GM21447 (cell line): Measurements from ENCODE around the gene GM2A.
"Not testable (repeated sequence)": the region's sequence is repeated elsewhere in the genome, so short reads cannot be mapped to it uniquely, and the experiment has no call there.

ENCODE experiments used
- ATAC-seq: cut with Tn5 transposase; IDR thresholded peaks from one replicate; pipeline ENCODE4 v1.9.1; 2021; ENCODE audit not compliant: unreplicated experiment

The GM2A gene

DNA sequence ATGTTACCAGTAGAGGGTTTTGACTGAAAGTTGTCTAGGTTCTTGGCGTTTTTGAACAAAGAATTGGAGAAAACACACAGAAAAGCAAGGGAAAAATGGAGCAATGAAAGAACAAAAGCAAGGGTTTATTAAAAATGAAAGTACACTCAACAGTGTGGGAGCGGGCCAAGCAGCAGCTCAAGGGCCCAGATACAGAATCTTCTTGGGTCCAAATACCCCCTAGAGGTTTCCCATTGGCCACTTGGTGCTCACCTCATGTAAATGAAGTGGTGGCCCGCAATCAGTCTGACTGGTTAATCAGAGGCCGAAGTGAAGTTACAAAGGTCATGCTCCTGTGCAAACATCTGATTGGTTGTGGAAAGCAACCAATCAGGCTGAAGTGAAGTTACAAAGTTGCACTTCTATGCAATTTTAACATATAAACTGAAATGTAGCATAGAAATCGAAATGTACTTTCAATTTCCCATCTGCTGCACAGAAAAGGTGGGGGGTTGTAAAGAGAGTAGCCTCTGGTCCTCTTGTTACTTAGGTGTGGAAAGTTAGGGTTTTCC lies 1.9 kb upstream of the GM2A start:
- no peak for ATAC-seq

DNA sequence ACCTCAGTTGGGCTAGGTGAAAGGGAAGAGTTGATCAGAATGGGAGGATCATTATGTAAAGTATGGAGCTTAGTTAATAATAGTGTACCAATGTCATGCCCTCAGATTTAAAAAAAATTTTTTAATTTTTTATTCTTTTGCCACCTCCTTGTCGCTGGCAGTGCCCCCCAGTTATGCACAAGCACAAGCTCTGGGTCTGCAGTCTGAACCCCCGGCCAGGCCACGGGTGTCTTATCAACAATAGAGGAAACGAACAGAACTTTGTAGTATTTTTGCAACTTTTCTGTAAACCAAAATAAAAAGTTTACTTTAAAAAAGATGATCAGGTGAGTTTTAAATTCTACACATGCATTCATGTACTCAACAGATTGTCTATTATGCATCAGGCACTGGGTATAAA lies 1.4 kb upstream of the GM2A start:
- no peak for ATAC-seq

DNA sequence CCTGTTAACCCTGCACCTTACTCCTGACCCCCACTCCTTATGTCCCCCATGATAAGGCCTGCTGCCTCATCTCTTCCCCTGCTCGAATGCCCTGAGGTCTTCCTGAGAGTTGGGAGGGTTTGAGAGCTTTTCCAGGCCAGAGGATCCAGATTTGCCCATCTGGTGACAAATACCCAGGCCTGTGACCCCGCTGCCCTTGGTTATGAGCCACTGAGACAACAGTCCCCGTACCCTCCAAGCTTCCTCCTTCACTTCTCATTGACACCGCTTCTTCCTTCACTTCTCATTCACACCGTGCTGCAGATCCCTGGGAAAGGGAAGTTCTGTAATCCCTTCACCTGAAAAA lies 593 bp downstream of the GM2A start:
- no peak for ATAC-seq

DNA sequence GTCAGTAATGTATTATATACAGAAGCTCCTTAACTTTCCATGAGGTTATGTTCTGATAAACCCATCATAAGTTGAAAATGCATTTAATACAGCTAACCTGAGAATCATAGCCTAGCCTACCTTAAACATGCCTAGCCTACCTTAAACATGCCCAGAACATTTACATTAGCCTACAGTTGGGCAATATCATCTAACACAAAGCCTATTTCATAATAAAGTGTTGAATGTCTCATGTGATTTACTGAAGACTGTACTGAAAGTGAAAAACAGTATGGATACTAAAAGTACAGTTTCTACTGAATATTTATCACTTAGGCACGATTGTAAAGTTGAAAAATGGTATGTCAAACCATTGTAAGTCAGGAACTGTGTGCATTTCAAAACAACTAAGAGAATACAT lies 1.6 kb downstream of the GM2A start:
- no peak for ATAC-seq

DNA sequence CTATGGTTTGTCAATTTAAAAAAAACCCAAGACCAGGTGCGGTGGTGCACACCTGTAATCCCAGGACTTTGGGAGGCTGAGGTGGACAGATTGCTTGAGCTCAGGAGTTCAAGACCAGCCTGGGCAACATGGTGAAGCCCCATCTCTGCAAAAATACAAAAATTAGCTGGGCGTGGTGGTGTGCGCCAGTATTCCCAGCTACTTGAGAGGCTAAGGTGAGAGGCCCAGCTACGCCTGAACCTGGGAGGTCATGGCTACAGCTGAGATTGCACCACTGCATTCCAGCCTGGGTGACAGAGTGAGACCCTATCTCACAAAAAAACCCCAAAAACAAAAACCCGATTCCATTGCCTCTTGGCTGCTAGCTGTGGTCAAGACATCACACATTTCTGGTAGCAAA lies 2.0 kb downstream of the GM2A start:
- not testable (repeated sequence) for ATAC-seq

DNA sequence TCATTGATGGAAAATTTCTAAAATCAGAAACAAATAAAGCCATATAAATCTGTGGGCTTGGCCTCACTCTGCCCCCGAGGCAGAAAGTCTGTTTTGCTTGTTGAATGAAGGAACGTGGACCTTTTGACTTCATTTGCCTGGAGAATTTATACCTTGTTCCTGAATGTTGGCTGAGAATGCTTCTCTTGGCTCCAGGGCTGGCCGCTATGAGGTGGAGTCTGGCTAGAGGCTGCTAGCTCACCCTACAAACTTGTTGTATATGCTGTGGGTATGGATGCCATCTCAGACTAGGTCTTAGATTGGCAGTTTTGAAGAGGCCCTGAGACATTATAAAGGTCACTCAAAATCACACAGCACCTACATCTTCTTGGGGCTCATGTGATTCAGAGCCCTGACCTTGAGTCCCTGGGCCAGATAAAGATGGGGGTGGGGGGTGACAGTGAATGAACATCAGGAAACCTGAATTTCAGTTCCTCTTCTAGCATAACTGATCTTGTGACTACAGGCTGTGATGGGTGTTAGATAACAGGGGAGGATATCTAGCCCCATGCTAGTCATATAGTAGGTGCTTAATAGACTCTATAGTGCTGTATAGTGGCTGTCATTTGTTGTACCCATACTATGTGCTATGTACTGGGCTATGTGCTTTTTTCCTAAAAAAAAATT lies 2.8 kb downstream of the GM2A start:
- ATAC-seq: peak; percentile 48

DNA sequence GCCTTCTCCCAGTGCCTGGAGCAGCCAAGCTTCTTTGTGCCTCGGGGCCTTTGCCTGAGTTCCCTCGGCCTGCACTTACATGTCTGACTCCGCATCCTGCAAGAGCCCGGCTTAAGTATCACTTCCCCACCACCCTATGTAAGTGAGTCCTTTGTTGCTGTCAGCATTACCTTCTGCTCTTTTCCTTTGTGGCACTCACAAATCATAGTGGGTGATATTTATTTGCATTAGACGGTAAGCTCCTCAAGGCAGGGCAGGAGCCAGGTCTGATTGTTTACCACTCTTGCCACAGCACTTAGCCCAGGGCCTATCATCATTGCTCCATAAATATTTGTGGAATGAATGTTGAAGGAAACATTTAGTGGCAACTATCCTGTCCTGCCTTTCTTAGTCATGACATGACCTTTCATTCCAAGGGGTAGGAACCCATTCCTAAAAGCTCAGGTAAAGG lies 4.8 kb downstream of the GM2A start:
- ATAC-seq: peak; percentile 21

DNA sequence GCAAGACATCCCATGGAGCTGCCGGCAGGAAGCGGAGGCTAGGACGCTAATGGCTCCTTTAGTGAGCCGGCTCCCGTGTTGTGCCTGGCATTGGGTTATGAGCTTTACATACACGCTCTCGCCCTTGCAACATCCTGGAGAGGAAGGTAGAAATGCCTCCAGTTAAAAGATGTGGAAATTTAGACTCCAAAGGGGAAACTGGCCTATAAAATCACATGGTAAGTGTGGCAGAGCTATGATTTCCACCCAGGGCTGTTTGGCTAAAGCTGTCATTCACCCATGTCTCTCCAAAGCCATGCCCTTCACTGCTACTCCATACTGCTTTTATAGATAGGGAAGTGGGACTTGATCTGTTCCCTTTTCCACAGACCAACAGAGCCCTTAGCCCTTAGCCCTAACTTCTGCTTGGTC lies 5.2 kb downstream of the GM2A start:
- ATAC-seq: no peak

DNA sequence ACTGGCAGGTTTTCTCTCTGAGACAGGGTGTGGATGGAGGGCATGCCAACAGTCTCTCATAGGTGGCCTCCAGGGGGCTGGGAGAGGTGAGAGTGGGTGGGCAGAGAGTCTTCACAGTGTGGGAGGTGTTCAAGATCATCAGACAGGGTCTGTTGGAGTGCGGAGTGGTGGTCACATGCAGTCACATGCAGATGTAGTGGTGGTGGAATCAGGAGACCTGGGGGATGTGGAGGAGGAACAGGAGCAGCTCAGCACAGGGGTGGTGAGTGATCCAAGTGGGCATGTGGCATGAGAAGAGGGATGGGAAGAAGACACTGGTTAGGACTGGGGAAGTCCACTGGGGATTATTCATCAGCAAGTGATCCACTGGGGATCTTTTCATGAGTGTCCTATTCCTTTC lies 5.8 kb downstream of the GM2A start:
- ATAC-seq: no peak

DNA sequence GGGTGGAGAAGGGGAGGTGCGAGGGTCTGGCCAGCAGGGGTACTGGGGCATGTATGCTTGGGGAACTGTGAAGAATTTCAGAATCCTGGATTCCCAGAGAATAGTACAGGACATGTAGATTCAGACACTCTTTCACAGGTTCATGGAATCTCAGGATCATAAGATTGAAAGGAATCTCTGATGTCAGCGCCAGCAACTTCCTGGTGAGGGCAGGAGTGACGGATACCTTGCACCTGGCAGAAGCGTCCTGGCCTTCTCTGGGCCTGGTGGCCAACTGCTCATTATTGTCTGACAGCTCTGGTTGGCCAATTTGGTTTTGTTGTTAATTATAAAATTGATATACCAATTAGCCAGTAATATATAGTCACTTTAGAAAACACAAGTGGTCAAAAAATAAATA lies 6.9 kb downstream of the GM2A start:
- no peak for ATAC-seq

DNA sequence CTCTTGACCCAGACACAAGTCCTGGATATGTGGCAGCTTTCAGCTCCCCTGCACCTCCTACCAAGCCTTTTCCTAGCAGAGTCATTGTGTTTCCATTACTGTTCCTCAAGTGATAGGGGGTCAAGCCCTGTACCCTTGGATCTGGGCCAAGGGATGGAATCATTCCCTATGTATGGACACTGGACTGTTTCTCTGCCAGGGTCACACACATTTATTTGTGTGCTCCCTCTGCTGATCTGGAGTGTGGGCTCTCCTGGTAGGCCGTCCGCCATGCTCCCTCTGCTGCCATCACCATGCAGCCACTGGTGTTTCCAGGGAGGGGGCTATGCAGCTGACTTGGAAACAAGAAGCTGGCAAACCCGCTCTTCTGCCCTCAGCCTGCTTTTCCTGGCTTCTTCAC lies 9.5 kb downstream of the GM2A start:
- ATAC-seq: no peak

DNA sequence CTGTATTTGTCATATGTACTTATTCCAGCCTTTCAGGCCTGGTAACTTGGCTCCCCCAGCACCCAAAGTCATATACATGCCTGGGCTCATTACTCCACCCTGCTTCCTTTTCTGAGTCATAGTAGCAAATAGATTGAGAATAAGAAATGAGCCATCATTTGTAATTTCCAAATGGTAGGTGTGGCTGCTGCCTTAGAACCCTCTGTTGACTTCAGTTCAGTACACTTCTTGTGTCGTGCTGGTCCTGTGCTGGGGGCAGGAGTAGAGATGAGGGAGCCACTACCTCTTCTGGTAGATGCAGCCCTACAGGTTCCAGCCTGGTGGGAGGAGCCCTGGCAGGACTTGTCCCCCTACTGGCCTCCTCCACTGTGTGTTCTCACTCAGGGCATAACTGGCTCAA lies 11.1 kb downstream of the GM2A start:
- ATAC-seq: no peak

DNA sequence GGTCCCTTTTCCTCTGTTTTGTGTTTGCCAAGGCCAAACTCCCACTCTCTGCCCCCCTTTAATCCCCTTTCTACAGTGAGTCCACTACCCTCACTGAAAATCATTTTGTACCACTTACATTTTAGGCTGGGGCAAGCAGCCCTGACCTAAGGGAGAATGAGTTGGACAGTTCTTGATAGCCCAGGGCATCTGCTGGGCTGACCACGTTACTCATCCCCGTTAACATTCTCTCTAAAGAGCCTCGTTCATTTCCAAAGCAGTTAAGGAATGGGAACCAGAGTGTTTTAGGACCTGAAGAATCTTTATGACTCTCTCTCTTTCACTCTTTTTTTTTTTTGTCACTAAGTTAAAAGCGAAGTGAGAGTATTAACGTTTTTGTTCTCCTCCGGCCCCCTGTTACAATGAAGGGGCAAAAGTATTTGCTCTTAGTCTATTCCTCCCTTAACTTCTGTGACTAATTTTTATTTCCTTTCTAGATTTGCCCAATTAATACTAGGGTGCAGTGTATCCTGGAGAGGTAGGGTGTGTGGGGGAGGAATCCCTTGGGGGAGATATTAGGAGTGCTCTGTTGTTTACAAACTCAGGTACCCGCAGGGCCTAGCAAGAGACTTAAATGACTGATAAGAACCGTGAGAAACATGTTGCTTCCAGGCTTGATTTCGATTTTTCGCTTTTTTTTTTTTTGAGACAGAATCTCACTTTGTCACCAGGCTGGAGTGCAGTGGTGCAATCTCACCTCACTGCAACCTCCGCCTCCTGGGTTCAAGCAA lies 14.7 kb downstream of the GM2A start:
- ATAC-seq: no peak

DNA sequence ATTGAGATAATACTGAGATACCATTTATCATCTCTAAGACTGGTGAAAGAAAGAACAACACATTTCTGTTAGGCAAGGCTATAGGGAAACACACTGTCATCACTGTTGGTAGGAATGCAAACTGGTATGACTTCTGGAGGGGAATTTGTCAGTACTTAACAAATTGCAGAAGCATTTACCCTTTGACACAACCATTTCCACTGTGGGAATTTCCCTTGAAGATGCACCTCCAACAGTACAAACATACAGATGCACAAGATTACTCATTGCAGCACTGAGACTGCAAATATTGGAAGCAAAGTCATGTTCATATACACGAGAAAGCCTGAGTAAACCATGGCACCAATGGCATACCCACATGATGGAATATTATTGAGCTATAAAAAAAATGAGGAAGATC lies 17.6 kb downstream of the GM2A start:
- ATAC-seq: peak; percentile 91

DNA sequence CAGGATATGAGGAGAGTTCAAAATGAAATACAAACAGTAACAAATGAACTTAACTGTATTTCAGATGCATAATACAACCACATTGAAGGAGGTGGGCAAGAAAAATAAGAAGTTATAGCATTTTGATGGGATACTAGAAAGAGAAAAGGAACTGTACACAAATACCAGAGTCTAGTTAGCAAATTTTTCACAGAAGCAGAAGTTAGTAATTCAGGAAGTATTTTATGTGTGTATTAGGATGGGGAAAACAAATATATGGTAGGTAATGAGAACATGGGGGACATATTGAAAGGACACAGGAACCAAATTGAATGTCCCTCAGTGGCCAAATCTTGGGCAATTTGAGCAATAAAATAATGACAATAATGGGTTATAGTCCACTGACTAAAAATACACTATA lies 18.4 kb downstream of the GM2A start:
- no peak for ATAC-seq

DNA sequence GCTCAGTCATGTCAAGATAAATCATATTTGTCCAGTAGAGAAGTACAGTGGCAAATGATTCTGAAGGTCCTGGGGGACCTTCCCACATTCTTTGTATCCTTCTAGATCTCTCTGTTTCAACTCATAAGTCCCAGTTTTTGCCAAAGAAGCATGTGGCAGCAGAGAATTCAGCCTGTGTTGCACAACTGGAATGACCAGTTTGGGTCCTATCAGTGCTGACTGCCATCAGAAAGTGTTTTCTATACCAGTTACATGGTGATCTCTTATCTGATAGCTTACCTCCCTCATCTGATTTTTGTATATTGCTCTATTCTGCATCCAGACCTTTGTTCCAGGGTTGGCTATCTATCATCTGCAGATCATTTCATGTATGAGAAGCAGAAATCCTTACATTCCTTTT lies 21.7 kb downstream of the GM2A start:
- ATAC-seq: no peak

DNA sequence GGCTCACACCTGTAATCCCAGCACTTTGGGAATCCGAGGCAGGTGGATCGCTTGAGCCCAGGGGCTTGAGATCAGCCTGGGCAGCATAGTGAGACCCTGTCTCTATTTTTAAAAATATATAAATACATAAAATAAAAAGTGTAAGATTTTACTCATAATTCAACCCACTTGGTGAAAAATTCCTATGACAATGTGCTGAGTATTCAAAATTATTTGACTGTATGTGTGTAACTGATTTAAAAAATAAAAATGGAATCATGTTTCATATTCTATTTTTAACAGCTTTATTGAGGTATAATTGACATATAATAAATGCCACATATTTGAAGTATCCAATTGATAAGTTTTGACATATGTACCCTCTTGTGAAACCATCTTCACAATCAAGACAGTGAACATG lies 22.8 kb downstream of the GM2A start:
- ATAC-seq: no peak

DNA sequence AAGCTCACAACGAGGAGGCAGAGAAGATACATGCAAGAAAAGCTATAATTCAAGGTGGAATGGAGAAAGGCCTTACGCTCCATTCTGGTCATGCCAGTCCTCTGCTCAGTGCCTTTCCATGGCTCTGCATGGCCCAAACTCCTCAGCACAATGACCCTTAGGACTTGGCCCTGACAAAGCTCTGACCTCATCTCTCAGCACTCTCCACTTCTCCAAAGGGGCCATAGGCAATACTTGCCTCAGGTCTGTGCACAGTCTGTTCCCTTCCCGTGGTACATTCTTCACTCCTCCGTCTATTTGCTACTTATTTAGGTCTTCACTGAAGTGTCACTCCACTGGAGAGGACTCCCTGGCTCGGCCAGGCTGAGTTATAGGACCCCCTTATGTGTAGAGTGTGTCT lies 25.9 kb downstream of the GM2A start:
- ATAC-seq: no peak

DNA sequence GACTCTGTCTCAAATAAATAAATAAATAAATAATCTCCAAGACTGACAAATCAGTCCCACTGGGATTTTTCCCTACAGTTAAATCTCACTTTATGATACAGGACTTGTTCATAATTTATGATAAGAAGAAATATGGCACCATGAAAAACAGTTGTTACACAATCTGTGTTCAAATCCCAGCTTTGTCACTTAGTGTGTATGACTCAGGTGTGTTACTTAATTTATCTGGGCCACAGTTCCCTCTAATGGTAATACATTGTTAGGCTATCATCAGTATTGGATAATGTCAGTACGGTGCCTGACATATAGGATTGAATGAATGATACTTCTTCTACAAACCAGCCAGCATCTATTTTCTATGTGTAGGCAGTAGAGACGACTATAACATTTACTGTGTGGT lies 27.5 kb downstream of the GM2A start:
- ATAC-seq: no peak

DNA sequence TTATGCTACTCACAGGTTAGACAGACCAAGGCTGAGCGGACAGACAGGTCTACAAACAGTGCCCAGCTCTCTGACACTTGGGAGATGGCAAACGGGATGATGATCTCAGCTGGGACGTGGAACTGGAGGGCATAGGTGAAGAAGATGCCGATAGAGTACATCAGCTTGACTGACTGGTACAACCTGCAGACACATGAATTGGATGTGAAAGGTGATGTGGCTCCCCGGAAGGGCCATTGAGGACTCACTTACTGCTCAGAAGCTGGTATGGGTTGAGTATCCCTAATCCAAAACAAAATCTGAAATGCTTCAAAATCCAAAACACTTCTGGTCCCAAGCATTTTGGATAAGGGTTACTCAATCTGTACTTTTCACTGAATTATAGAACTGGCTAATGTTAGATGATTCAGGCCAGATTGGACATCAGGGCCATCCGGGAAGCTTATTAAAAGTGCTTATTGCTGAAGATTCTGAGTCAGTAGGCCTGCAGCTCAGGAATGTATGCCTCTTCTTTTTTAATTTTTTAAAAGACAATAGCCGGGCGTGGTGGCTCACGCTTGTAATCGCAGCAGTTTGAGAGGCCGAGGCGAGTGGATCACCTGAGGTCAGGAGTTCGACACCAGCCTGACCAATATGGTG lies 28.1 kb downstream of the GM2A start:
- ATAC-seq: no peak

DNA sequence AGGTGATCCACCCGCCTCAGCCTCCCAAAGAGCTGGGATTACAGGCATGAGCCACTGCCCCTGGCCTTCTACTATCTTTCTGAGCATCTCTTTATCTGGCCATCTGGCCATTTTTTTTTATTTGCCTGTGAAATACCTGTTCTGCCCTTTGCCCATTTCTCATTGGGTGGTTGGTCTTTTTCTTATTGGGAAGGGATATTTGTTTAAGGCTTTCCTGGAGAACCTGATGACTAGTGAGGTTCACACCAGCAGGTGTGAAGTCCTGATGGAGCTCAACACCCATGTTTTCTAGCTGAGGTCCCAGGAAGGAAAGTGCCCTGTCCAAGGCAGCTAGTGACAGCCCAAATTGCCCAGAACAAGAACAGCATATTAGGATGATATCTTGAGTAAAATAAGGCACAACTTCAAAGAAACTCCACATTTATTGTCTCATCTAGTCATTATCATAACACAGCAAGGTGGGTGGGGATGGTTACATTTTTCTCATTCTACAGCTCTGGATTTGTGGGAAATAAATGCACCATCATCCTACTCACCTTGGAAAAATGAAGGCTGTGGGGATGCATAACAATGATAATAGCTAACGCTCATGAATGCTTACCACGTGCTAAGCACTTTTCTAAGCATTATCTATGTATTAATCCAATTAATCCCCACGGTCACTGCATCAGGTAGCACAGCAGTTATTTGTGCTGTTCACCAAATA lies 30.3 kb downstream of the GM2A start:
- ATAC-seq: no peak
